22Rv1 (cell line): ENCODE data around the gene SRRM1.

Experiments
- CTCF ChIP-seq: fragments of 450-650 bp; IDR thresholded peaks from 2 replicates; pipeline ENCODE4 v1.5.1; 2017; ENCODE audit warnings: mild to moderate bottlenecking
- ZFX ChIP-seq: fragments of 450-650 bp; IDR thresholded peaks from 2 replicates; pipeline ENCODE4 v1.6.1; 2017; ENCODE audit warnings: antibody characterized with exemption, borderline replicate concordance

GRCh38 chr1:24711329-24711728 lies 68.2 kb downstream of the SRRM1 start:
- TF ChIP-seq CTCF (no peak), ZFX (no peak)
